H1 (cell line): ENCODE data around the gene RNF13. TPM values are rescaled to one million over a fixed set of nuclear protein-coding genes. Genes with fewer than 3 reads are reported as not detected.

Experiments
- CTCF ChIA-PET: fragments of 300-600 bp; sonication (Branson Sonifier 250); formaldehyde crosslinking; loops from one replicate; lab custom pipeline; 2021; ENCODE audit not compliant: partially characterized antibody; lab: Charles Lee
- POLR2A ChIA-PET: fragments of 300-600 bp; sonication (Branson Sonifier 250); formaldehyde crosslinking; loops from one replicate; lab custom pipeline; 2021; ENCODE audit warnings: inconsistent platforms; ENCODE audit not compliant: partially characterized antibody; lab: Charles Lee
- DNase-seq, 2 experiments: peaks; one replicate each; pipeline versions ENCODE4 v3.0.0 to v3.0.0-alpha.2; 2010 to 2022; ENCODE audit warnings: low spot score in 2 of 2, low read depth in 1 of 2, mixed read lengths in 1 of 2
- FAIRE-seq: peaks from 2 replicates; lab custom pipeline; 2011; peaks lifted over from hg19 to GRCh38; lab: Jason Lieb, UNC
- H2AFZ ChIP-seq: 2 replicates; pipeline ENCODE4 v1.8.1; 2012; ENCODE audit warnings: low read length, inconsistent platforms
- H2AK5ac ChIP-seq: 2 replicates; pipeline ENCODE4 v1.6.1; 2013; ENCODE audit warnings: low read depth, low read length
- H2BK120ac ChIP-seq: replicated peaks from 2 replicates; pipeline ENCODE3; 2013; ENCODE audit warnings: low read depth, low read length, inconsistent platforms
- H2BK12ac ChIP-seq: 2 replicates; pipeline ENCODE4 v1.6.1; 2013; ENCODE audit warnings: low read depth, low read length
- H2BK15ac ChIP-seq: 2 replicates; pipeline ENCODE4 v1.6.1; 2013; ENCODE audit warnings: low read length
- H2BK20ac ChIP-seq: 2 replicates; pipeline ENCODE4 v1.6.1; 2013; ENCODE audit warnings: low read length
- H2BK5ac ChIP-seq: 2 replicates; pipeline ENCODE4 v1.6.1; 2013; ENCODE audit warnings: low read depth, low read length
- H3K14ac ChIP-seq: 2 replicates; pipeline ENCODE4 v1.6.1; 2013; ENCODE audit warnings: inconsistent platforms; ENCODE audit not compliant: insufficient read length
- H3K18ac ChIP-seq: 2 replicates; pipeline ENCODE4 v1.6.1; 2013; ENCODE audit warnings: low read length; ENCODE audit errors: extremely low read depth
- H3K23ac ChIP-seq: 2 replicates; pipeline ENCODE4 v1.6.1; 2013; ENCODE audit warnings: inconsistent platforms; ENCODE audit not compliant: insufficient read length
- H3K23me2 ChIP-seq: 2 replicates; pipeline ENCODE4 v1.6.1; 2013; ENCODE audit warnings: low read depth, low read length
- H3K27ac ChIP-seq: 2 replicates; pipeline ENCODE4 v1.6.1; 2011; ENCODE audit warnings: low read depth, low read length, inconsistent platforms
- H3K27me3 ChIP-seq, 4 experiments: replicated peaks in 1 of 4; 1 replicate in 1 of 4; 2 replicates in 3 of 4; pipeline versions ENCODE4 v1.6.1 to v1.8.1; 2011 to 2013; ENCODE audit warnings: low read length in 3 of 4, mild to moderate bottlenecking in 3 of 4, inconsistent platforms in 2 of 4, mixed read lengths in 2 of 4, moderate library complexity in 1 of 4; ENCODE audit not compliant: control insufficient read depth in 3 of 4, insufficient read depth in 3 of 4; ENCODE audit errors: extremely low read depth in 1 of 4
- H3K36me3 ChIP-seq, 4 experiments: 2 replicates each; pipeline versions ENCODE4 v1.6.1 to v1.8.1; 2011 to 2013; ENCODE audit warnings: mild to moderate bottlenecking in 4 of 4, low read length in 3 of 4, moderate library complexity in 2 of 4, control low read depth in 1 of 4, inconsistent platforms in 1 of 4; ENCODE audit not compliant: insufficient read depth in 4 of 4, control insufficient read depth in 2 of 4
- H3K4ac ChIP-seq: replicated peaks from 2 replicates; pipeline ENCODE3; 2013; ENCODE audit warnings: low read length, low read depth, mixed read lengths, inconsistent platforms; ENCODE audit not compliant: insufficient read length
- H3K4me1 ChIP-seq, 4 experiments: replicated peaks in 1 of 4; 1 replicate in 1 of 4; 2 replicates in 3 of 4; pipeline versions ENCODE4 v1.6.1 to v1.8.1; 2011 to 2013; ENCODE audit warnings: low read length in 3 of 4, inconsistent platforms in 2 of 4, mixed read lengths in 1 of 4; ENCODE audit not compliant: insufficient read depth in 4 of 4, control insufficient read depth in 3 of 4
- H3K4me2 ChIP-seq, 2 experiments: 2 replicates each; pipeline versions ENCODE4 v1.6.1 to v1.8.1; 2011 to 2013; ENCODE audit warnings: low read depth in 2 of 2, low read length in 2 of 2, control low read depth in 1 of 2, inconsistent platforms in 1 of 2, mild to moderate bottlenecking in 1 of 2; ENCODE audit not compliant: insufficient read depth in 1 of 2
- H3K4me3 ChIP-seq, 4 experiments: fragments of 200-600, 300-600 bp in 1 of 4; sonication (generic), shearing (Covaris generic), sonication (Bioruptor Twin) in 1 of 4; 2 replicates each; pipeline versions ENCODE4 v1.5.1 to v1.8.1; 2011 to 2016; ENCODE audit warnings: low read length in 4 of 4, low read depth in 3 of 4, control low read depth in 2 of 4, inconsistent platforms in 2 of 4, mild to moderate bottlenecking in 2 of 4, mixed read lengths in 1 of 4, moderate library complexity in 1 of 4; ENCODE audit not compliant: insufficient read depth in 2 of 4; ENCODE audit errors: extremely low read depth in 1 of 4
- H3K56ac ChIP-seq: replicated peaks from 2 replicates; pipeline ENCODE3; 2013; ENCODE audit warnings: low read depth, mild to moderate bottlenecking, mixed read lengths, low read length, inconsistent platforms; ENCODE audit not compliant: insufficient read length
- H3K79me1 ChIP-seq: 2 replicates; pipeline ENCODE4 v1.6.1; 2013; ENCODE audit warnings: low read depth, low read length, control low read depth
- H3K79me2 ChIP-seq, 2 experiments: 2 replicates each; pipeline versions ENCODE4 v1.6.1 to v1.8.1; 2012 to 2013; ENCODE audit warnings: low read length in 2 of 2, mild to moderate bottlenecking in 2 of 2, inconsistent platforms in 1 of 2; ENCODE audit not compliant: insufficient read depth in 2 of 2, control insufficient read depth in 1 of 2
- H3K9ac ChIP-seq, 4 experiments: replicated peaks in 1 of 4; 1 replicate in 1 of 4; 2 replicates in 3 of 4; pipeline versions ENCODE4 v1.6.1 to v1.8.1; 2011 to 2013; ENCODE audit warnings: low read depth in 3 of 4, low read length in 3 of 4, control low read depth in 2 of 4, mild to moderate bottlenecking in 2 of 4, moderate library complexity in 2 of 4, inconsistent platforms in 1 of 4; ENCODE audit errors: extremely low read depth in 1 of 4
- H3K9me3 ChIP-seq, 2 experiments: 2 replicates each; pipeline versions ENCODE4 v1.6.1 to v1.8.1; 2012 to 2013; ENCODE audit warnings: mild to moderate bottlenecking in 2 of 2, moderate library complexity in 2 of 2, control low read depth in 1 of 2, inconsistent platforms in 1 of 2, low read depth in 1 of 2, low read length in 1 of 2, mixed read lengths in 1 of 2; ENCODE audit not compliant: insufficient read depth in 2 of 2
- H4K20me1 ChIP-seq, 2 experiments: replicated peaks in 1 of 2; 2 replicates each; pipeline versions ENCODE3 to v1.8.1; 2011 to 2013; ENCODE audit warnings: inconsistent platforms in 2 of 2, low read length in 2 of 2, mild to moderate bottlenecking in 1 of 2; ENCODE audit not compliant: insufficient read depth in 2 of 2, control insufficient read depth in 1 of 2
- H4K5ac ChIP-seq: 2 replicates; pipeline ENCODE4 v1.6.1; 2013; ENCODE audit warnings: low read length, low read depth, mixed read lengths, inconsistent platforms; ENCODE audit not compliant: insufficient read length
- H4K8ac ChIP-seq: 2 replicates; pipeline ENCODE4 v1.8.0; 2013; ENCODE audit warnings: mild to moderate bottlenecking, moderate library complexity, low read length, inconsistent platforms; ENCODE audit not compliant: insufficient read depth; ENCODE audit errors: extremely low read depth
- H4K91ac ChIP-seq: replicated peaks from 2 replicates; pipeline ENCODE3; 2013; ENCODE audit warnings: low read length, mixed read lengths, inconsistent platforms; ENCODE audit not compliant: insufficient read length
- BACH1 ChIP-seq: IDR thresholded peaks from 2 replicates; pipeline ENCODE4 v1.6.1; 2012; ENCODE audit warnings: low read length, improper control_type of control experiment
- CHD1 ChIP-seq: IDR thresholded peaks from 2 replicates; pipeline ENCODE4 v1.6.1; 2012; ENCODE audit warnings: low read depth, low read length, improper control_type of control experiment
- CHD2 ChIP-seq: IDR thresholded peaks from 2 replicates; pipeline ENCODE4 v1.6.1; 2012; ENCODE audit warnings: low read length, improper control_type of control experiment
- HDAC6 ChIP-seq: IDR thresholded peaks from one replicate; pipeline ENCODE4 v1.7.1; 2012; ENCODE audit warnings: low read depth, mild to moderate bottlenecking, inconsistent platforms, low read length, moderate library complexity
- KDM5A ChIP-seq: fragments of 200-600 bp; IDR thresholded peaks from 2 replicates; pipeline ENCODE4 v1.7.1; 2012; ENCODE audit warnings: mild to moderate bottlenecking, low read length, inconsistent platforms, mixed read lengths
- NANOG ChIP-seq: IDR thresholded peaks from 2 replicates; pipeline ENCODE4 v1.6.1; 2011; ENCODE audit warnings: low read length, low read depth, mild to moderate bottlenecking, inconsistent platforms; ENCODE audit not compliant: insufficient read depth, poor library complexity, severe bottlenecking
- PHF8 ChIP-seq: fragments of 200-600 bp; sonication (generic); conservative IDR thresholded peaks from 2 replicates; pipeline ENCODE4 v1.7.1; 2012; ENCODE audit warnings: low read depth, mild to moderate bottlenecking, inconsistent platforms, low read length, moderate library complexity
- RFX5 ChIP-seq: IDR thresholded peaks from 2 replicates; pipeline ENCODE4 v1.6.1; 2011; ENCODE audit warnings: low read depth, low read length, improper control_type of control experiment, borderline replicate concordance
- SIN3A ChIP-seq, 2 experiments: IDR thresholded peaks in 1 of 2; conservative IDR thresholded peaks in 1 of 2; 2 replicates each; pipeline ENCODE4 v1.6.1; 2011 to 2012; ENCODE audit warnings: low read length in 2 of 2, improper control_type of control experiment in 1 of 2, low read depth in 1 of 2, mild to moderate bottlenecking in 1 of 2
- SP2 ChIP-seq: IDR thresholded peaks from 2 replicates; pipeline ENCODE4 v1.6.1; 2012; ENCODE audit warnings: mild to moderate bottlenecking, low read length, inconsistent platforms
- SP4 ChIP-seq: IDR thresholded peaks from 2 replicates; pipeline ENCODE4 v1.6.1; 2012; ENCODE audit warnings: low read length, inconsistent platforms
- USF2 ChIP-seq: IDR thresholded peaks from 2 replicates; pipeline ENCODE4 v1.6.1; 2011; ENCODE audit warnings: low read length, improper control_type of control experiment
- WGBS, 2 experiments: shearing (Covaris generic) in 1 of 2; methylation state at CpG; one replicate each; pipeline versions ENCODE4 v1.1.6 to v1.1.7; 2013 to 2015; ENCODE audit warnings: low lambda C conversion rate in 2 of 2, mixed read lengths in 2 of 2, inconsistent platforms in 1 of 2, low coverage in 1 of 2, missing lambda C conversion rate in 1 of 2; ENCODE audit not compliant: insufficient replicate concordance in 2 of 2, insufficient coverage in 1 of 2, insufficient read length in 1 of 2; ENCODE audit errors: extremely low coverage in 1 of 2, missing lambda C conversion rate in 1 of 2; 5-methylcytosine and 5-hydroxymethylcytosine counted together
- polyA plus RNA-seq, 7 experiments: library from polyadenylated mRNA; depleted of rRNA in 3 of 7; stranded (reverse) in 5 of 7; unstranded in 2 of 7; fragments of >200 nt in 5 of 7; fragments of 200-250 nt in 2 of 7; gene quantifications; 1 replicate in 5 of 7; 2 replicates in 1 of 7; 4 replicates in 1 of 7; pipeline versions ENCODE4 v1.2.1 to v1.2.3, GENCODE V29; 2011 to 2013; ENCODE audit warnings: missing spikeins in 2 of 7, mixed read lengths in 2 of 7
- total RNA-seq: library from RNA; stranded (reverse); fragmentation: NEBNext Ultra II Directional; extraction: Animal tissue kit (Norgen Biotek cat#: 25700); gene quantifications from 2 replicates; pipeline ENCODE4 v1.2.1, GENCODE V29; 2021

RNF13 gene
- total and polyA plus RNA-seq, 2 of the 8 experiments (the other 6 are each of a cell fraction or from before 2014, with no cell fraction given): 19.4 to 35.4 TPM

- DNase-seq (no peak), FAIRE-seq (no peak)
- no peak overlapping the region for H2BK120ac ChIP-seq
- H3K27me3 ChIP-seq: no peaks in the 10 kb centered on the region
- no peak overlapping the region for H2AFZ ChIP-seq
- no peak overlapping the region for H3K18ac ChIP-seq
- H3K4me2 ChIP-seq: no peak overlapping the region
- no peak overlapping the region for H3K56ac ChIP-seq
- no peaks in the 10 kb centered on the region for H3K9me3 ChIP-seq
- H2AK5ac ChIP-seq: no peak overlapping the region
- H3K23me2 ChIP-seq: no peaks in the 10 kb centered on the region
- H4K8ac ChIP-seq: no peak overlapping the region
- no peaks in the 10 kb centered on the region for H3K79me1 ChIP-seq
- no peak overlapping the region for H3K4ac ChIP-seq
- H2BK5ac ChIP-seq: no peak overlapping the region
- H4K20me1 ChIP-seq: no peaks in the 10 kb centered on the region
- no peak overlapping the region for H3K14ac ChIP-seq
- no peak overlapping the region for H2BK15ac ChIP-seq
- no peak overlapping the region for H3K23ac ChIP-seq
- H3K4me1 ChIP-seq: no peaks in the 10 kb centered on the region
- no peak overlapping the region for H4K91ac ChIP-seq
- no peaks in the 10 kb centered on the region for H3K36me3 ChIP-seq
- WGBS, 2 experiments: 85% methylated on average over 4 of the region's 4 CpGs; no CpG with 5 or more reads in 1 of the 2 experiments
- H4K5ac ChIP-seq: no peak overlapping the region
- no peaks in the 10 kb centered on the region for H3K79me2 ChIP-seq
- no peak overlapping the region for H3K4me3 ChIP-seq
- no peak overlapping the region for H3K9ac ChIP-seq
- no peak overlapping the region for H2BK20ac ChIP-seq
- H2BK12ac ChIP-seq: no peak overlapping the region
- ChIA-PET CTCF (interaction anchor here (1.0 to 2.2 kb wide), 4 partner anchors 11 to 50 kb away, joined by 3 to 12 read pairs (median 3); no protein-coding TSS in a partner anchor), POLR2A (no interaction called here)
- no peak overlapping the region for H3K27ac ChIP-seq
- no peak for TF ChIP-seq CHD2
- TF ChIP-seq CHD1: no peak
- no peak for TF ChIP-seq SP4
- TF ChIP-seq BACH1: no peak
- no peak for TF ChIP-seq RFX5
- TF ChIP-seq SP2: no peak
- no peak for TF ChIP-seq PHF8
- TF ChIP-seq SIN3A (conservative IDR thresholded peaks at IDR 0.05 in 1 of 2, IDR thresholded peaks at IDR 0.05 in 1 of 2; ENCODE audit: low read depth in 1 of 2, low read length in 2 of 2): no peak
- TF ChIP-seq KDM5A: no peak
- no peak for TF ChIP-seq NANOG
- TF ChIP-seq USF2: no peak
- no peak for TF ChIP-seq HDAC6
Measured at GRCh38 chr3:150005243-150006112, 192.5 kb downstream of the RNF13 start.
